ENCODE measurements around the gene RGS1. TPM values are rescaled to one million over a fixed set of nuclear protein-coding genes. Genes with fewer than 3 reads are reported as not detected.

The RGS1 gene
- total RNA-seq, 1 donor, result not detected

GRCh38 chr1:192564099-192564498 is 11.5 kb upstream of the RGS1 start:
- no peak for DNase-seq (ENCODE audit: low read depth)
- no peak overlapping the region for H3K4me3 ChIP-seq (ENCODE audit: low read depth, low read length)
- no peak for TF ChIP-seq CTCF (IDR thresholded peaks at IDR 0.05; ENCODE audit: insufficient read depth, low read depth, low read length)

GRCh38 chr1:192565946-192566345 is 9.6 kb upstream of the RGS1 start:
- no peak overlapping the region for H3K4me3 ChIP-seq (ENCODE audit: low read depth, low read length)
- TF ChIP-seq CTCF (IDR thresholded peaks at IDR 0.05; ENCODE audit: insufficient read depth, low read depth, low read length), result no peak
- DNase-seq (ENCODE audit: low read depth), result no peak

GRCh38 chr1:192566657-192567056 is 8.9 kb upstream of the RGS1 start:
- no peak for TF ChIP-seq CTCF (IDR thresholded peaks at IDR 0.05; ENCODE audit: insufficient read depth, low read depth, low read length)
- no peak for DNase-seq (ENCODE audit: low read depth)
- no peak overlapping the region for H3K4me3 ChIP-seq (ENCODE audit: low read depth, low read length)

- no peak overlapping the region for H3K4me3 ChIP-seq (ENCODE audit: low read depth, low read length)
- DNase-seq (ENCODE audit: low read depth), result no peak
- no peak for TF ChIP-seq CTCF (IDR thresholded peaks at IDR 0.05; ENCODE audit: insufficient read depth, low read depth, low read length)
Measured at GRCh38 chr1:192568063-192568462, 7.5 kb upstream of the RGS1 start.

- no peak for TF ChIP-seq CTCF (IDR thresholded peaks at IDR 0.05; ENCODE audit: insufficient read depth, low read depth, low read length)
- no peak overlapping the region for H3K4me3 ChIP-seq (ENCODE audit: low read depth, low read length)
- no peak for DNase-seq (ENCODE audit: low read depth)
Measured at GRCh38 chr1:192571668-192572067, 3.9 kb upstream of the RGS1 start.

- TF ChIP-seq CTCF (IDR thresholded peaks at IDR 0.05; ENCODE audit: insufficient read depth, low read depth, low read length), result no peak
- H3K4me3 ChIP-seq (ENCODE audit: low read depth, low read length), result no peak overlapping the region
- DNase-seq (ENCODE audit: low read depth), result no peak
Measured at GRCh38 chr1:192573499-192573898, 2.1 kb upstream of the RGS1 start.

- no peak for TF ChIP-seq CTCF (IDR thresholded peaks at IDR 0.05; ENCODE audit: insufficient read depth, low read depth, low read length)
- no peak overlapping the region for H3K4me3 ChIP-seq (ENCODE audit: low read depth, low read length)
- DNase-seq (ENCODE audit: low read depth), result no peak
Measured at GRCh38 chr1:192574073-192574472, 1.5 kb upstream of the RGS1 start.
